WTC11 (cell line): ENCODE measurements around the gene DCBLD2. TPM values are rescaled to one million over a fixed set of nuclear protein-coding genes. Genes with fewer than 3 reads are reported as not detected.

Source experiments
- ATAC-seq: fragments of 200-7000 bp; cut with Tn5 transposase; 2 replicates; pipeline ENCODE4 v1.10.0; 2021; ENCODE audit warnings: mild to moderate bottlenecking, moderate library complexity
- CTCF ChIA-PET: fragments of 300-600 bp; sonication (Branson Sonifier 250); formaldehyde crosslinking; loops from one replicate; lab custom pipeline; 2021; ENCODE audit warnings: antibody characterized with exemption; lab: Charles Lee
- POLR2A ChIA-PET: fragments of 350-600 bp; sonication (Branson Sonifier 250); formaldehyde crosslinking; loops from one replicate; lab custom pipeline; 2021; ENCODE audit warnings: antibody characterized with exemption; lab: Charles Lee
- DNase-seq: peaks from one replicate; pipeline ENCODE4 v3.0.0; 2021; ENCODE audit warnings: low spot score
- H3K27ac Mint-ChIP-seq: 2 replicates; pipeline ENCODE4 v1.8.0; 2021; ENCODE audit warnings: mixed read lengths
- H3K27me3 Mint-ChIP-seq: 2 replicates; pipeline ENCODE4 v1.8.0; 2021; ENCODE audit warnings: low read depth, mild to moderate bottlenecking, moderate library complexity, mixed read lengths
- H3K36me3 Mint-ChIP-seq: 2 replicates; pipeline ENCODE4 v1.8.0; 2021; ENCODE audit warnings: mixed read lengths
- H3K4me1 Mint-ChIP-seq: 2 replicates; pipeline ENCODE4 v1.8.0; 2022; ENCODE audit warnings: mixed read lengths
- H3K4me3 Mint-ChIP-seq: 2 replicates; pipeline ENCODE4 v1.8.0; 2021; ENCODE audit warnings: mild to moderate bottlenecking, moderate library complexity, mixed read lengths
- H3K9me3 Mint-ChIP-seq: 2 replicates; pipeline ENCODE4 v1.8.0; 2021; ENCODE audit warnings: mixed read lengths
- ELF4 ChIP-seq: sonication (generic); formaldehyde crosslinking; IDR thresholded peaks from 2 replicates; pipeline ENCODE4 v1.8.1; 2022; ENCODE audit warnings: low read depth, mild to moderate bottlenecking, moderate library complexity, missing genetic modification reagents
- ETV6 ChIP-seq: sonication (generic); formaldehyde crosslinking; IDR thresholded peaks from 2 replicates; pipeline ENCODE4 v1.8.1; 2022; ENCODE audit warnings: mild to moderate bottlenecking, missing genetic modification reagents
- FOXP1 ChIP-seq: sonication (generic); formaldehyde crosslinking; IDR thresholded peaks from 2 replicates; pipeline ENCODE4 v1.8.0; 2022; ENCODE audit warnings: missing genetic modification reagents, mild to moderate bottlenecking, moderate library complexity, borderline replicate concordance
- GABPB1 ChIP-seq: sonication (generic); formaldehyde crosslinking; IDR thresholded peaks from 2 replicates; pipeline ENCODE4 v1.8.1; 2023; ENCODE audit warnings: mild to moderate bottlenecking, missing genetic modification reagents
- HMGA2 ChIP-seq: fragments of 250-450 bp; sonication (Bioruptor Pico); IDR thresholded peaks from 2 replicates; pipeline ENCODE4 v1.4.0; 2021; ENCODE audit warnings: mild to moderate bottlenecking, moderate library complexity
- KAT7 ChIP-seq: sonication (generic); formaldehyde crosslinking; IDR thresholded peaks from 2 replicates; pipeline ENCODE4 v1.8.1; 2023; ENCODE audit warnings: missing genetic modification reagents, mild to moderate bottlenecking, borderline replicate concordance
- MYBL2 ChIP-seq: sonication (generic); formaldehyde crosslinking; IDR thresholded peaks from 2 replicates; pipeline ENCODE4 v1.8.1; 2023; ENCODE audit warnings: mild to moderate bottlenecking, moderate library complexity, missing genetic modification reagents
- PRRX2 ChIP-seq: fragments of 250-450 bp; sonication (Bioruptor Pico); IDR thresholded peaks from 2 replicates; pipeline ENCODE4 v1.8.0; 2021; ENCODE audit warnings: mild to moderate bottlenecking
- RELA ChIP-seq: sonication (generic); formaldehyde crosslinking; IDR thresholded peaks from 2 replicates; pipeline ENCODE4 v1.8.1; 2022; ENCODE audit warnings: missing genetic modification reagents, mild to moderate bottlenecking, borderline replicate concordance
- SOX15 ChIP-seq: fragments of 250-450 bp; sonication (Bioruptor Pico); IDR thresholded peaks from 2 replicates; pipeline ENCODE4 v1.9.0; 2021; ENCODE audit warnings: mild to moderate bottlenecking
- TCF7 ChIP-seq: sonication (generic); formaldehyde crosslinking; IDR thresholded peaks from 2 replicates; pipeline ENCODE4 v1.8.0; 2022; ENCODE audit warnings: mild to moderate bottlenecking, low read depth, missing genetic modification reagents, moderate library complexity
- TEAD1 ChIP-seq: sonication (generic); formaldehyde crosslinking; IDR thresholded peaks from 2 replicates; pipeline ENCODE4 v1.8.0; 2022; ENCODE audit warnings: mild to moderate bottlenecking, missing genetic modification reagents
- TP53 ChIP-seq: sonication (generic); formaldehyde crosslinking; IDR thresholded peaks from 2 replicates; pipeline ENCODE4 v1.8.1; 2023; ENCODE audit warnings: mild to moderate bottlenecking, missing genetic modification reagents
- ZBTB21 ChIP-seq: sonication (generic); formaldehyde crosslinking; IDR thresholded peaks from 2 replicates; pipeline ENCODE4 v1.8.1; 2023; ENCODE audit warnings: mild to moderate bottlenecking, missing genetic modification reagents, borderline replicate concordance
- ZNF232 ChIP-seq: sonication (generic); formaldehyde crosslinking; IDR thresholded peaks from 2 replicates; pipeline ENCODE4 v1.8.0; 2022; ENCODE audit warnings: mild to moderate bottlenecking, missing genetic modification reagents
- ZNF263 ChIP-seq: sonication (generic); formaldehyde crosslinking; IDR thresholded peaks from 2 replicates; pipeline ENCODE4 v1.8.1; 2022; ENCODE audit warnings: low read depth, mild to moderate bottlenecking, moderate library complexity, missing genetic modification reagents
- ZNF396 ChIP-seq: fragments of 250-450 bp; sonication (Bioruptor Pico); IDR thresholded peaks from 2 replicates; pipeline ENCODE4 v1.8.0; 2021; ENCODE audit warnings: mild to moderate bottlenecking, moderate library complexity, borderline replicate concordance
- ZNF416 ChIP-seq: fragments of 250-450 bp; sonication (Bioruptor Pico); IDR thresholded peaks from 2 replicates; pipeline ENCODE4 v1.9.0; 2021; ENCODE audit warnings: mild to moderate bottlenecking, inconsistent platforms
- ZNF671 ChIP-seq: fragments of 250-450 bp; sonication (Bioruptor Pico); IDR thresholded peaks from 2 replicates; pipeline ENCODE4 v1.8.0; 2021; ENCODE audit warnings: mild to moderate bottlenecking
- total RNA-seq: library from RNA; stranded (reverse); gene quantifications from 3 replicates; pipeline ENCODE4 v1.2.3, GENCODE V29; 2021
- TF ChIP-seq, protein P1 (sequence below): sonication (generic); formaldehyde crosslinking; IDR thresholded peaks from 2 replicates; pipeline ENCODE4 v1.8.0; 2022; ENCODE audit warnings: mild to moderate bottlenecking, missing genetic modification reagents
- TF ChIP-seq, protein P2 (sequence below): sonication (generic); formaldehyde crosslinking; IDR thresholded peaks from 2 replicates; pipeline ENCODE4 v1.8.0; 2022; ENCODE audit warnings: missing genetic modification reagents
- TF ChIP-seq, protein P3 (sequence below): sonication (generic); formaldehyde crosslinking; IDR thresholded peaks from 2 replicates; pipeline ENCODE4 v1.8.0; 2023; ENCODE audit warnings: mild to moderate bottlenecking, missing genetic modification reagents
- TF ChIP-seq, protein P4 (sequence below): sonication (generic); formaldehyde crosslinking; conservative IDR thresholded peaks from 2 replicates; pipeline ENCODE4 v1.8.1; 2022; ENCODE audit warnings: mild to moderate bottlenecking, missing genetic modification reagents
- TF ChIP-seq, protein P5 (sequence below): sonication (generic); formaldehyde crosslinking; IDR thresholded peaks from 2 replicates; pipeline ENCODE4 v1.8.1; 2023; ENCODE audit warnings: mild to moderate bottlenecking, missing genetic modification reagents, moderate library complexity
- TF ChIP-seq, protein P6 (sequence below): sonication (generic); formaldehyde crosslinking; IDR thresholded peaks from 2 replicates; pipeline ENCODE4 v1.8.1; 2022; ENCODE audit warnings: low read depth, missing genetic modification reagents, borderline replicate concordance

Gene DCBLD2
- total RNA-seq, 1 experiment from 2014 or later, result 47.9 TPM

DNA sequence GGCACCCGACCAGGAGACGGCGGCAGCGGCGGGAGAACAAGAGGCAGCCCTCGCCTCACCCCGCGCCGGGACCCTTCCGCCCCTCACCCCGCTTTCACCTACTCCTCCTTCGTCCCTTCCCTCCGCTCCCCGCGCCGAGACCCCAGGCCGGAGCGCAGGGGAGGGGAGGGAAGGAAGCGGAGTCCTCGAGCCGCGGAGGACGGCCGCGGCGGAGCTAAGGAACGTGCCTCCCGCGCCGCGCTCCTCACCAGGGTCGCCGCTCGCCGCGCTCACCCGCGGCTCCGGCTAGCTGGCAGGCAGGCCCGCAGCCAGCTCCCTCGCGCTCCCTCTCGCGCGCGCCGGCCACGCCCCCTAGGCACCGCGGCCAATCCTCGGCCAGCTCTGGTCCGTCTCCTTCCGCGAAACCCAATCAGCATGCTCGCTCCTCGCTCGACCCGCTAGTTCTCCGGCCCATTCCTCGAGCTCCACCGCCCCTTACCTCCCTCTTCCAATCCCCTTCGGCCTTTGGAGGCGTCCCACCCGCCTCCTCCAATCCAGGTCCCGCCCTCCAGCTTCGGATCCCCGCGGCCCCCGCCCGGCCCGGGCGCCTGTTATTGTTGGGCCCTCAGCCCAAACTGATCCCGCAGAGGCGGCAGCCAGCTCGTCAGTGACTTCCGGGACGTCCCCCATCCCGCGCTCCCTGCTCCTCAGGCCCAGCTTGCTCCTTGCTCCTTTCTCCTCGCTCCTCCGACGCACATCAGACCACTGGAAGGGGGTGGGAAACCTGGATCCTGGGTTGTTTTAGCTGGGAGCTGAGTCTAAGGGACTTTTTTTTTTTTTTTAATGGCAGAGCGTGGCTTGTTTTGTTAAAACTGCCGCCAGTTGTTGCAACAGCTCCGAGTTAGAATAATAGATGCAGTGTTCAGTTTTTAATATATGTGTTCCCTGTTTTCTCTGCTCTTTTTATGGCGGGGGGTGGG, at the start of gene DCBLD2 (continued):
- TF ChIP-seq ZNF416 (peak; percentile 28; the same call in 1 of the 2 replicates), GABPB1 (CRISPR knock-in tag) (peak; percentile 56; the same call in 1 of the 2 replicates), ELF4 (CRISPR knock-in tag) (no peak), TEAD1 (CRISPR knock-in tag) (peak; percentile 60), TCF7 (CRISPR knock-in tag) (no peak), HMGA2 (no peak), MYBL2 (CRISPR knock-in tag) (0 out of 2 replicates have a peak, but pooled peaks have one; percentile 25), FOXP1 (CRISPR knock-in tag) (no peak), RELA (CRISPR knock-in tag) (no peak), ZNF396 (CRISPR knock-in tag) (no peak), ETV6 (CRISPR knock-in tag) (peak; percentile 21; the same call in 1 of the 2 replicates), SOX15 (CRISPR knock-in tag) (no peak), ZNF263 (0 out of 2 replicates have a peak, but pooled peaks have one; percentile 48)
- TF ChIP-seq, protein P1, sequence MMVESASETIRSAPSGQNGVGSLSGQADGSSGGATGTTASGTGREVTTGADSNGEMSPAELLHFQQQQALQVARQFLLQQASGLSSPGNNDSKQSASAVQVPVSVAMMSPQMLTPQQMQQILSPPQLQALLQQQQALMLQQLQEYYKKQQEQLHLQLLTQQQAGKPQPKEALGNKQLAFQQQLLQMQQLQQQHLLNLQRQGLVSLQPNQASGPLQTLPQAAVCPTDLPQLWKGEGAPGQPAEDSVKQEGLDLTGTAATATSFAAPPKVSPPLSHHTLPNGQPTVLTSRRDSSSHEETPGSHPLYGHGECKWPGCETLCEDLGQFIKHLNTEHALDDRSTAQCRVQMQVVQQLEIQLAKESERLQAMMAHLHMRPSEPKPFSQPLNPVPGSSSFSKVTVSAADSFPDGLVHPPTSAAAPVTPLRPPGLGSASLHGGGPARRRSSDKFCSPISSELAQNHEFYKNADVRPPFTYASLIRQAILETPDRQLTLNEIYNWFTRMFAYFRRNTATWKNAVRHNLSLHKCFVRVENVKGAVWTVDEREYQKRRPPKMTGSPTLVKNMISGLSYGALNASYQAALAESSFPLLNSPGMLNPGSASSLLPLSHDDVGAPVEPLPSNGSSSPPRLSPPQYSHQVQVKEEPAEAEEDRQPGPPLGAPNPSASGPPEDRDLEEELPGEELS (CRISPR knock-in tag), result peak; percentile 32; the same call in 1 of the 2 replicates
- TF ChIP-seq, protein P2, sequence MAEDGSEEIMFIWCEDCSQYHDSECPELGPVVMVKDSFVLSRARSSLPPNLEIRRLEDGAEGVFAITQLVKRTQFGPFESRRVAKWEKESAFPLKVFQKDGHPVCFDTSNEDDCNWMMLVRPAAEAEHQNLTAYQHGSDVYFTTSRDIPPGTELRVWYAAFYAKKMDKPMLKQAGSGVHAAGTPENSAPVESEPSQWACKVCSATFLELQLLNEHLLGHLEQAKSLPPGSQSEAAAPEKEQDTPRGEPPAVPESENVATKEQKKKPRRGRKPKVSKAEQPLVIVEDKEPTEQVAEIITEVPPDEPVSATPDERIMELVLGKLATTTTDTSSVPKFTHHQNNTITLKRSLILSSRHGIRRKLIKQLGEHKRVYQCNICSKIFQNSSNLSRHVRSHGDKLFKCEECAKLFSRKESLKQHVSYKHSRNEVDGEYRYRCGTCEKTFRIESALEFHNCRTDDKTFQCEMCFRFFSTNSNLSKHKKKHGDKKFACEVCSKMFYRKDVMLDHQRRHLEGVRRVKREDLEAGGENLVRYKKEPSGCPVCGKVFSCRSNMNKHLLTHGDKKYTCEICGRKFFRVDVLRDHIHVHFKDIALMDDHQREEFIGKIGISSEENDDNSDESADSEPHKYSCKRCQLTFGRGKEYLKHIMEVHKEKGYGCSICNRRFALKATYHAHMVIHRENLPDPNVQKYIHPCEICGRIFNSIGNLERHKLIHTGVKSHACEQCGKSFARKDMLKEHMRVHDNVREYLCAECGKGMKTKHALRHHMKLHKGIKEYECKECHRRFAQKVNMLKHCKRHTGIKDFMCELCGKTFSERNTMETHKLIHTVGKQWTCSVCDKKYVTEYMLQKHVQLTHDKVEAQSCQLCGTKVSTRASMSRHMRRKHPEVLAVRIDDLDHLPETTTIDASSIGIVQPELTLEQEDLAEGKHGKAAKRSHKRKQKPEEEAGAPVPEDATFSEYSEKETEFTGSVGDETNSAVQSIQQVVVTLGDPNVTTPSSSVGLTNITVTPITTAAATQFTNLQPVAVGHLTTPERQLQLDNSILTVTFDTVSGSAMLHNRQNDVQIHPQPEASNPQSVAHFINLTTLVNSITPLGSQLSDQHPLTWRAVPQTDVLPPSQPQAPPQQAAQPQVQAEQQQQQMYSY, result no peak
- TF ChIP-seq, protein P3, sequence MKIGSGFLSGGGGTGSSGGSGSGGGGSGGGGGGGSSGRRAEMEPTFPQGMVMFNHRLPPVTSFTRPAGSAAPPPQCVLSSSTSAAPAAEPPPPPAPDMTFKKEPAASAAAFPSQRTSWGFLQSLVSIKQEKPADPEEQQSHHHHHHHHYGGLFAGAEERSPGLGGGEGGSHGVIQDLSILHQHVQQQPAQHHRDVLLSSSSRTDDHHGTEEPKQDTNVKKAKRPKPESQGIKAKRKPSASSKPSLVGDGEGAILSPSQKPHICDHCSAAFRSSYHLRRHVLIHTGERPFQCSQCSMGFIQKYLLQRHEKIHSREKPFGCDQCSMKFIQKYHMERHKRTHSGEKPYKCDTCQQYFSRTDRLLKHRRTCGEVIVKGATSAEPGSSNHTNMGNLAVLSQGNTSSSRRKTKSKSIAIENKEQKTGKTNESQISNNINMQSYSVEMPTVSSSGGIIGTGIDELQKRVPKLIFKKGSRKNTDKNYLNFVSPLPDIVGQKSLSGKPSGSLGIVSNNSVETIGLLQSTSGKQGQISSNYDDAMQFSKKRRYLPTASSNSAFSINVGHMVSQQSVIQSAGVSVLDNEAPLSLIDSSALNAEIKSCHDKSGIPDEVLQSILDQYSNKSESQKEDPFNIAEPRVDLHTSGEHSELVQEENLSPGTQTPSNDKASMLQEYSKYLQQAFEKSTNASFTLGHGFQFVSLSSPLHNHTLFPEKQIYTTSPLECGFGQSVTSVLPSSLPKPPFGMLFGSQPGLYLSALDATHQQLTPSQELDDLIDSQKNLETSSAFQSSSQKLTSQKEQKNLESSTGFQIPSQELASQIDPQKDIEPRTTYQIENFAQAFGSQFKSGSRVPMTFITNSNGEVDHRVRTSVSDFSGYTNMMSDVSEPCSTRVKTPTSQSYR (CRISPR knock-in tag), result peak; percentile 13; the same call in 1 of the 2 replicates
- TF ChIP-seq, protein P4, sequence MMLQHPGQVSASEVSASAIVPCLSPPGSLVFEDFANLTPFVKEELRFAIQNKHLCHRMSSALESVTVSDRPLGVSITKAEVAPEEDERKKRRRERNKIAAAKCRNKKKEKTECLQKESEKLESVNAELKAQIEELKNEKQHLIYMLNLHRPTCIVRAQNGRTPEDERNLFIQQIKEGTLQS, result no peak

DNA sequence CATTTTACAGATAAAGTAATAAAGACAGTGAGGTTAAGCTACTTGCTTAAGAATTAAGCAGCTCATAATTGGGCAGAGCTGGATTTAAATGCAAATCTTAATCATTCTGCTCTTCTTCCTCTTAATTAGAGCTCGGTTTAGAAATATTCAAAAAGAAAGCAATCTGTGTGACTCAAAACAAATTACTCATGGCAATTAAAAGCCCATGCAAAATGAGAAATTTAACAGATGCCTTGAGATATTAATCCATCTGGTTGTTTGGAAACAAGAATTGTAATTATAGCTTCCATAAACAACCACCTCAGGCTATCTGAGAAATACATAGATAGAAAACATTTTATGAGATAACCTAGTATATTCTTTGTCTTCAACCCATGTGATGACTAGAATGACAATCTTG, 44.2 kb upstream of the DCBLD2 start:
- Mint-ChIP-seq H3K27me3 (no peaks in the 10 kb centered on the region), H3K27ac (no peak overlapping the region), H3K9me3 (peaks cover 7% of the 10 kb centered on the region), H3K36me3 (no peaks in the 10 kb centered on the region), H3K4me1 (no peaks in the 10 kb centered on the region), H3K4me3 (no peak overlapping the region)
- CTCF ChIA-PET, result interaction anchor here (0.7 kb wide), 1 partner anchor 35 kb away, joined by 3 read pairs; no protein-coding TSS in a partner anchor
- POLR2A ChIA-PET, result no interaction called here
- no peak for DNase-seq
- no peak for ATAC-seq
- no peak for TF ChIP-seq ETV6 (CRISPR knock-in tag)
- TF ChIP-seq, protein P5, sequence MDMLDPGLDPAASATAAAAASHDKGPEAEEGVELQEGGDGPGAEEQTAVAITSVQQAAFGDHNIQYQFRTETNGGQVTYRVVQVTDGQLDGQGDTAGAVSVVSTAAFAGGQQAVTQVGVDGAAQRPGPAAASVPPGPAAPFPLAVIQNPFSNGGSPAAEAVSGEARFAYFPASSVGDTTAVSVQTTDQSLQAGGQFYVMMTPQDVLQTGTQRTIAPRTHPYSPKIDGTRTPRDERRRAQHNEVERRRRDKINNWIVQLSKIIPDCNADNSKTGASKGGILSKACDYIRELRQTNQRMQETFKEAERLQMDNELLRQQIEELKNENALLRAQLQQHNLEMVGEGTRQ, result no peak
- TF ChIP-seq ZNF671 (CRISPR knock-in tag), result no peak
- TF ChIP-seq TP53, result no peak
- no peak for TF ChIP-seq ZNF232 (CRISPR knock-in tag)
- no peak for TF ChIP-seq HMGA2
- TF ChIP-seq, protein P6, sequence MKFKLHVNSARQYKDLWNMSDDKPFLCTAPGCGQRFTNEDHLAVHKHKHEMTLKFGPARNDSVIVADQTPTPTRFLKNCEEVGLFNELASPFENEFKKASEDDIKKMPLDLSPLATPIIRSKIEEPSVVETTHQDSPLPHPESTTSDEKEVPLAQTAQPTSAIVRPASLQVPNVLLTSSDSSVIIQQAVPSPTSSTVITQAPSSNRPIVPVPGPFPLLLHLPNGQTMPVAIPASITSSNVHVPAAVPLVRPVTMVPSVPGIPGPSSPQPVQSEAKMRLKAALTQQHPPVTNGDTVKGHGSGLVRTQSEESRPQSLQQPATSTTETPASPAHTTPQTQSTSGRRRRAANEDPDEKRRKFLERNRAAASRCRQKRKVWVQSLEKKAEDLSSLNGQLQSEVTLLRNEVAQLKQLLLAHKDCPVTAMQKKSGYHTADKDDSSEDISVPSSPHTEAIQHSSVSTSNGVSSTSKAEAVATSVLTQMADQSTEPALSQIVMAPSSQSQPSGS (CRISPR knock-in tag), result no peak
- TF ChIP-seq ZBTB21, result no peak
- no peak for TF ChIP-seq KAT7
- TF ChIP-seq SOX15 (CRISPR knock-in tag), result no peak
- no peak for TF ChIP-seq PRRX2 (CRISPR knock-in tag)
